Upper lobe of right lung (tissue), 1 donor: ENCODE results near the gene ACKR1. TPM values are rescaled to one million over a fixed set of nuclear protein-coding genes. Genes with fewer than 3 reads are reported as not detected.

Experiments
- ATAC-seq: fragments of 200-7000 bp; cut with Tn5 transposase; one replicate; pipeline ENCODE4 v1.9.1; 2020; ENCODE audit warnings: mild to moderate bottlenecking, moderate library complexity
- DNase-seq: peaks from one replicate; pipeline ENCODE4 v3.0.0-alpha.2; 2020
- H3K27ac ChIP-seq: fragments of 200-600 bp; one replicate; pipeline ENCODE4 v1.8.0; 2022
- H3K27me3 ChIP-seq: fragments of 200-600 bp; one replicate; pipeline ENCODE4 v1.8.0; 2022; ENCODE audit warnings: mild to moderate bottlenecking
- H3K36me3 ChIP-seq: fragments of 200-600 bp; one replicate; pipeline ENCODE4 v1.8.0; 2022
- H3K4me1 ChIP-seq: fragments of 200-600 bp; one replicate; pipeline ENCODE4 v1.8.0; 2022
- H3K4me3 ChIP-seq: fragments of 200-600 bp; one replicate; pipeline ENCODE4 v1.8.0; 2022; ENCODE audit warnings: mild to moderate bottlenecking
- H3K9me3 ChIP-seq: fragments of 200-600 bp; one replicate; pipeline ENCODE4 v1.8.0; 2022
- CTCF ChIP-seq: fragments of 200-600 bp; IDR thresholded peaks from one replicate; pipeline ENCODE4 v1.8.0; 2022; ENCODE audit warnings: antibody characterized with exemption
- intact Hi-C: fragments of 100-400 bp; cut with DNase I; formaldehyde crosslinking; loops from one replicate; pipeline ENCODE4 v1.11.0; 2022
- total RNA-seq: library from RNA; stranded (reverse); fragmentation: NEBNext Ultra II Directional; extraction: Animal tissue kit (Norgen Biotek cat#: 25700); gene quantifications from one replicate; pipeline ENCODE4 v1.2.1, GENCODE V29; 2021
- donor health status: DM: no; HTN: yes; CAD: no; lungs with severe emphysema.

The ACKR1 gene
- total RNA-seq, 1 donor from 2014 or later, result 146 TPM

GRCh38 chr1:159180516-159180915 is 24.2 kb upstream of the ACKR1 start:
- Histone ChIP-seq H3K27me3 (peaks cover 6% of the 10 kb centered on the region), H3K27ac (no peak overlapping the region), H3K9me3 (no peaks in the 10 kb centered on the region), H3K36me3 (no peaks in the 10 kb centered on the region), H3K4me3 (no peak overlapping the region), H3K4me1 (no peaks in the 10 kb centered on the region)
- DNase-seq (no peak), ATAC-seq (no peak)
- no peak for TF ChIP-seq CTCF
- intact Hi-C loops, result no loop called here

- ATAC-seq (no peak), DNase-seq (no peak)
- H3K4me1 ChIP-seq, result no peaks in the 10 kb centered on the region
- peaks cover 6% of the 10 kb centered on the region for H3K27me3 ChIP-seq
- H3K27ac ChIP-seq, result no peak overlapping the region
- no peaks in the 10 kb centered on the region for H3K9me3 ChIP-seq
- no peaks in the 10 kb centered on the region for H3K36me3 ChIP-seq
- no peak overlapping the region for H3K4me3 ChIP-seq
- no peak for TF ChIP-seq CTCF
- intact Hi-C loops, result no loop called here
These were observed 23.2 kb upstream of the ACKR1 start for GRCh38 chr1:159181328-159182024.

- ATAC-seq (no peak), DNase-seq (no peak)
- intact Hi-C loops, result no loop called here
- Histone ChIP-seq H3K4me3 (no peak overlapping the region), H3K27me3 (peaks cover 6% of the 10 kb centered on the region), H3K27ac (no peak overlapping the region), H3K9me3 (no peaks in the 10 kb centered on the region), H3K4me1 (peaks cover 10% of the 10 kb centered on the region), H3K36me3 (no peaks in the 10 kb centered on the region)
- TF ChIP-seq CTCF, result no peak
These were observed 20.5 kb upstream of the ACKR1 start for GRCh38 chr1:159184201-159184600.

GRCh38 chr1:159185121-159185520 is 19.6 kb upstream of the ACKR1 start:
- Histone ChIP-seq H3K4me3 (no peak overlapping the region), H3K27me3 (peaks cover 10% of the 10 kb centered on the region), H3K27ac (no peak overlapping the region), H3K4me1 (peaks cover 10% of the 10 kb centered on the region), H3K36me3 (no peaks in the 10 kb centered on the region), H3K9me3 (no peaks in the 10 kb centered on the region)
- no peak for TF ChIP-seq CTCF
- ATAC-seq, result no peak
- intact Hi-C loops, result no loop called here
- no peak for DNase-seq

- peaks cover 4% of the 10 kb centered on the region for H3K27me3 ChIP-seq
- no peak for ATAC-seq
- intact Hi-C loops, result no loop called here
These were observed 17.6 kb upstream of the ACKR1 start for GRCh38 chr1:159187033-159187432.

More at GRCh38 chr1:159187033-159187432, 17.6 kb upstream of the ACKR1 start:
- Histone ChIP-seq H3K27ac (no peak overlapping the region), H3K4me3 (no peak overlapping the region), H3K4me1 (peaks cover 10% of the 10 kb centered on the region), H3K9me3 (no peaks in the 10 kb centered on the region), H3K36me3 (no peaks in the 10 kb centered on the region)
- DNase-seq, result no peak
- no peak for TF ChIP-seq CTCF
